ENCODE results near the gene DNAH6.
"Not testable (repeated sequence)": the region's sequence is repeated elsewhere in the genome, so short reads cannot be mapped to it uniquely, and the experiment has no call there.

The DNAH6 gene

DNA sequence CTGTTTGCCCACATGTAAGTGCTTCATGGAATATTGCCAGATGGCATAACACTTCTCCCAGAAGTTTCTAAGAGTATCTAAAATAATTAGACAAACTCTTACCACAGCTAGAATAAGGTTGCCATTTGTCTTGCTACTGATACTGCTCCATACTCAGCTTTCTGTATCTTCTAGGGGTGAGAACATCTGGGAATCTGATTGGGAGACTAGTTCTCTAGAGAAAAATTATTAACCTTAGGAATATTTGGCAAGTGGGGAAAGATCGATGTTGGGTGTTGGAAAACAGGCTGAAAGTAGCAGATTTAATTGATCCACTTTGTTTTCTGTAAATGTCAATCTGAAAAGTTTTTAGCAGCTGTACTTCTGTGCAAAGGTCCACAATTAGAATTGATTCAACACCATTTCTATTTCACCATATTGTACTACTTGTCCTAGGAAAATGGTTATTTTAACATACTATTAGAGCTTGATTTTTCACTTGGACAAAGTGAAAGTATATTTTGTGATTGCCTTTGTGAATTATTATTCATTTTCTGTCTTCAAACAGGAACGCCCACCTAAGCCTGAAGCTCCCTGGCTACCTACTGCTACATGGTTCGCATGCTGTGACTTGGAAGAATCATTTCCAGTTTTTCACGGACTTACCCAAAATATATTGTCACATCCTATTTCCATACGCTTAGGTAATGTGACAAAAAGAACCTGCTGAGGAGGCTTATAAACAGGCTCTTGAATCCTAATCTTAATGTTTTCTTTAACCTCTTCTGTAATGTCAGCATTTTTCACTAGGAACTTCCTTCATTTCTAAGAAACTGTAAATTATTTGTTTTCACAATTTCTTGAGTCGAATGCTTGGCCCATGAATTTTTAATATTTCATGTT, 216.8 kb downstream of the DNAH6 start:
- no peak for DNase-seq
- TF ChIP-seq POLR2A (IDR thresholded peaks at IDR 0.05; ENCODE audit: low read length) (no peak), GATA1 (IDR thresholded peaks at IDR 0.05; ENCODE audit: low read depth, low read length) (no peak)

DNA sequence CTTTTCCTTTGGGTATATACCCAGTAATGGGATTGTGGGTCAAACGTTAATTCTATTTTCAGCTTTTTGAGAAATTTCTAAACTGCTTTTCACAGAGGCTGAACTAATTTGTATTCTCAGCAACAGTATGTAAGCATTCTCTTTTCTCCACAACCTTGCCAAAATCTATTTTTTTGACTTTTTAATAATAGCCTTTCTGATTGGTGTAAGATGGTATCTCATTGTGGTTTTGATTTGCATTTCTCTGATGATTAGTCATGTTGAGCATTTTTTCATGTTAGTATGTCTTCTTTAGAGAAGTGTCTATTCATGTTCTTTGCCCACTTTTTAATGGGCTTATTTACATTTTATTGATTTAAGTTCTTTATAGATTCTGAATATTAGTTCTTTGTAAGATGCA, 219.1 kb downstream of the DNAH6 start:
- DNase-seq: no peak
- TF ChIP-seq POLR2A (IDR thresholded peaks at IDR 0.05; ENCODE audit: low read length): no peak
- TF ChIP-seq GATA1 (IDR thresholded peaks at IDR 0.05; ENCODE audit: low read depth, low read length): no peak

- DNase-seq: peak; percentile 3 to 7
- no peak for TF ChIP-seq GATA1 (IDR thresholded peaks at IDR 0.05; ENCODE audit: low read depth, low read length)
Measured at GRCh38 chr2:84741182-84741822, 225.0 kb downstream of the DNAH6 start.

- TF ChIP-seq GATA1 (IDR thresholded peaks at IDR 0.05; ENCODE audit: low read depth, low read length) (no peak), POLR2A (IDR thresholded peaks at IDR 0.05; ENCODE audit: low read length) (no peak)
- no peak for DNase-seq
Measured at GRCh38 chr2:84748341-84748740, 232.0 kb downstream of the DNAH6 start.

DNA sequence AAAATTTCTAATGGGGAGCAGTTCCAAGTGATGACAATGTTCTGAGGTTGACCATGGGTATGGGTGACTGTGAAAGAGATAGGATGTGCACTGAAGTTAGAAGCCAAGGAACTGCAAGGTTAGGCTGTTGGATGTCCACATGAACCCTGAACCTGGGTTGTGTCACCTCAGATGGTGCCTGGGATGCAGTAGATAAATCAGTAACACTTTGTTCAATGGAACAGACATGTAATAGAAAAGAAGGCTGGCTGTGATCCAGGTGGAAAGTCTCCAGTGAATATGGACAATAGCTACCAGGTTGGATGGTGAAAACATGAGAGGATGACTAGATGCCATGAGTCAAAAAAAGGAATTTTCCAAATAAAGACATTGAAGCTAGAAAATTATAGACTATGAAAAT, 233.1 kb downstream of the DNAH6 start:
- DNase-seq: no peak
- TF ChIP-seq POLR2A (IDR thresholded peaks at IDR 0.05; ENCODE audit: low read length) (no peak), GATA1 (IDR thresholded peaks at IDR 0.05; ENCODE audit: low read depth, low read length) (no peak)

DNA sequence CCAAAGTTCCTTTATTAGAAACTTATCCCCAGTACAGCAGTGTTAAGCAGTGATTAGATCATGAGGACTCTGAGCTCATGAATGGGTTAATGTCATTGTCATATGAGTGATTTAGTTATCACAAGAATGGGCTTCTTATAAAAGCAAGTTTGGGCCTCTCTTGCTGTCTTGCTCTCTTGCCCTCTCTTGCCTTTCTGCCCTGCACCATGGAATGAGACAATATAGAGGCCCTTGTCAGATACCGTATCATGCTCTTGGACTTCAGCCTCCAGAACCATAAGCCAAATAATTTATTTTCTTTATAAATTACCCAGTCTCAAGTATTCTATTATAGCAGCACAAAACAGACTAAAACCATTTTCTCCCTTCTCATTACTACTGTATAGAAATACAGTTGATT, 238.8 kb downstream of the DNAH6 start:
- no peak for DNase-seq
- TF ChIP-seq GATA1 (IDR thresholded peaks at IDR 0.05; ENCODE audit: low read depth, low read length) (no peak), POLR2A (IDR thresholded peaks at IDR 0.05; ENCODE audit: low read length) (no peak)

- no peak for DNase-seq
- TF ChIP-seq POLR2A (IDR thresholded peaks at IDR 0.05; ENCODE audit: low read length) (no peak), GATA1 (IDR thresholded peaks at IDR 0.05; ENCODE audit: low read depth, low read length) (no peak)
Measured at GRCh38 chr2:84757648-84758047, 241.3 kb downstream of the DNAH6 start.

DNA sequence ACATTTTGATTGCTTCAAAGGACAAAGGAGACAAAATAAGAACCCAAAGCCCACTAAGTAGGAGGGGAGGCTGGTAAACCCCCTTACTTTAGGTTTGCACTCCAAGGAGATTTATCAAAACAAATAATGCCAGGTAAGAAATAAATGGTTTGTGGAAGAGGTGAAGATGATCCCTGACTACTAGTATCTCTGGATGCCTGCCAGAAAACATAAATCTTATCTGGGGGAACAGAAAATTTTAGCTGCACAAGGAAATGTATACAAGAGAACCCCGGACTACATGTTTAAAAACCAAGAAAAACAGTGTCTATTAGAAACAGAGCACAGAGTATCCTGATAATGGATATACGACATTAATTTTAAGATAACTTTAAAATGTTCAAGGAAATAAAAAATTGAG, 250.5 kb downstream of the DNAH6 start:
- TF ChIP-seq GATA1 (IDR thresholded peaks at IDR 0.05; ENCODE audit: low read depth, low read length): no peak
- TF ChIP-seq POLR2A (IDR thresholded peaks at IDR 0.05; ENCODE audit: low read length): no peak
- DNase-seq: no peak

DNA sequence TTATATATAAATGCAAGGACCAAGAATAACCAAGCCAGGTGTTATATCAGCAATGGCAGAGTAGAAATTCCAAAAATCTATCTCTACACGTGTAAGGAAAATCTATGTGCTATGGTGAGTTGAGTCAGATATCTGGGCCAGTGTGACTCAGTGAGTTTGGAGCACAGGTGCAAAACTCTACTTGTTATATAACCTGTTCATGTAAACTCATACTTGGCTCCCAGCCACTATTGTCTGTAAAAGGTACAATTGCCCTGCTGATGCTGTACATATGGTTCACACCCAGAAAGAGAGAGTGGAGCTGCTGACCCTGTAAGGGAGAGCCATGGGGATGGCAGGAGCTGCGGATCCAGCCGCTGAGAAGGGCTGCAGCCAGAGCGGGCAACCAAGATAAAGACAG, 252.5 kb downstream of the DNAH6 start:
- DNase-seq: no peak
- TF ChIP-seq POLR2A (IDR thresholded peaks at IDR 0.05; ENCODE audit: low read length): no peak
- no peak for TF ChIP-seq GATA1 (IDR thresholded peaks at IDR 0.05; ENCODE audit: low read depth, low read length)

DNA sequence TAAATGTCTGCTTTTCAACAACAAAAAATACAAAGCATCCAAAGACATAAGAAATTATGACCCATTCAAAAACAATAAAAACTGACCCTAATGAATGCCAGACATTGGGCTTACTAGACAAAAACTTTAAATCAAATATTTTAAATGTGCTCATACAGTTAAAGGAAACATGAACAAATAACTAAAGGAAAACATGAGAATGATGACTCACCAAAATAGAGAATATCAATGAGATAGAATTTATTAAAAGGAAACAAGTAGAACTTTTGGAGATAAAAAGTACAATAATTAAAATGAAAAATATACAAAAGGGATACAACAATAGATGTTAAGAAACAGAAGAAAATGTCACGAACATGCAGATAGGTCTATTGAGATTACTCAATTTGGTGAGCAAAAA, 254.0 kb downstream of the DNAH6 start:
- TF ChIP-seq GATA1 (IDR thresholded peaks at IDR 0.05; ENCODE audit: low read depth, low read length): no peak
- no peak for TF ChIP-seq POLR2A (IDR thresholded peaks at IDR 0.05; ENCODE audit: low read length)
- no peak for DNase-seq

DNA sequence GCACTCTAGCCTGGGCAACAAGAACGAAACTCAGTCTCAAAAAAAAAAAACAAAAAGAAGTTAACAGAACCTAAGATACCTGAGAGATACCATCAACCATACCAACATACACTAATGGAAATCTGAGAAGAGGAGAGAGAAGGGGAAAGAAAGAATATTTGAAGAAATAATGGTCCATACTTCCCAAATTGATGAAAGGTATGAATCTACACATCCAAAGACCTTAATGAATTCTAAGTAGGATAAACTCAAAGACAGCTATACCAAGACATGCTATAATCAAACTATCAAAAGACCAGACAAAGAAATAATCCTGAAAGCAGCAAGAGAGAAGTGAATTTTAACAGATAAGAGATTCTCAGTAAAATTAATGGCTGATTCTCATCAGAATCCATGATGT, 255.0 kb downstream of the DNAH6 start:
- TF ChIP-seq GATA1 (IDR thresholded peaks at IDR 0.05; ENCODE audit: low read depth, low read length) (no peak), POLR2A (IDR thresholded peaks at IDR 0.05; ENCODE audit: low read length) (no peak)
- no peak for DNase-seq

- DNase-seq: not testable (repeated sequence)
Measured at GRCh38 chr2:84773562-84773961, 257.3 kb downstream of the DNAH6 start.

- DNase-seq: no peak
- TF ChIP-seq GATA1 (IDR thresholded peaks at IDR 0.05; ENCODE audit: low read depth, low read length) (no peak), POLR2A (IDR thresholded peaks at IDR 0.05; ENCODE audit: low read length) (no peak)
Measured at GRCh38 chr2:84776011-84776410, 259.7 kb downstream of the DNAH6 start.

DNA sequence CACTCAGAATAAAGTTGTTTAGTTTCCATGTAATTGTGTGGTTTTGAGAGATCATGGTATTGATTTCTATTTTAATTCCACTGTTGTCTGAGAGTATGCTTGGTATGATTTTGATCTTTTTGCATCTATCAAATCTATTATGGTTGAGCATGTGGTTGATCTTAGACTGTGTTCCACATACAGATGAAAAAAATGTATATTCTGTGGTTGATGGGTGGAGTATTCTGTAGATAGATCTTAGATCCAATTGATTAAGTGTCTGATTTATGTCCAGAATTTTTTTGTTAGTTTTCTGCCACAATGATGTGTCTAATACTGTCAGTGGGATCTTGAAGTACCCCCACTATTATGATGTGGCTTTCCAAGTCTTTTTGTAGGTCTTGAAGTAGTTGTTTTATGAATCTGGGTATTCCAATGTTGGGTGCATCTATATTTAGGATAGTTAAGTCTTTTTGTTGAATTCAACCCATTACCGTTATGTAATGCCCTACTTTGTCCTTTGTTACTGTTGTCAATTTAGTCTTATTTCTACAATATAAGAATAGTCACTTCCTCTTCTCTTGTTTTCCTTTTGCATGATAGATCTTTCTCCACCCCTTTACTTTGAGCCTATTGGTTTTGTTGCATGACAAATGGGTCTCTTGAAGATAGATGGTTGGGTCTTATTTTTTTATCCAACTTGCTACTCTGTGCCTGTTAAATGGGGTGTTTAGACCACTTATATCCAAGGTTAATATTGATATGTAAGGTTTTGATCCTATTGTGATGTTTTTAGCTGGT, 262.8 kb downstream of the DNAH6 start:
- no peak for TF ChIP-seq GATA1 (IDR thresholded peaks at IDR 0.05; ENCODE audit: low read depth, low read length)
- no peak for TF ChIP-seq POLR2A (IDR thresholded peaks at IDR 0.05; ENCODE audit: low read length)
- no peak for DNase-seq

Data from erythroblast (primary cell).